GM12875 (cell line): ENCODE measurements around the gene CPN1.
"Not testable (repeated sequence)": the region's sequence is repeated elsewhere in the genome, so short reads cannot be mapped to it uniquely, and the experiment has no call there.

Experiments used
- H3K4me3 ChIP-seq: one replicate; pipeline ENCODE4 v1.5.1; 2011; ENCODE audit warnings: low read depth, low read length, control low read depth
- TF ChIP-seq, protein P1 (sequence below): IDR thresholded peaks from 2 replicates; pipeline ENCODE4 v1.5.1; 2011; ENCODE audit warnings: low read depth, mild to moderate bottlenecking, control low read depth, inconsistent platforms, low read length, moderate library complexity, borderline replicate concordance; ENCODE audit not compliant: insufficient read depth

Gene CPN1

DNA sequence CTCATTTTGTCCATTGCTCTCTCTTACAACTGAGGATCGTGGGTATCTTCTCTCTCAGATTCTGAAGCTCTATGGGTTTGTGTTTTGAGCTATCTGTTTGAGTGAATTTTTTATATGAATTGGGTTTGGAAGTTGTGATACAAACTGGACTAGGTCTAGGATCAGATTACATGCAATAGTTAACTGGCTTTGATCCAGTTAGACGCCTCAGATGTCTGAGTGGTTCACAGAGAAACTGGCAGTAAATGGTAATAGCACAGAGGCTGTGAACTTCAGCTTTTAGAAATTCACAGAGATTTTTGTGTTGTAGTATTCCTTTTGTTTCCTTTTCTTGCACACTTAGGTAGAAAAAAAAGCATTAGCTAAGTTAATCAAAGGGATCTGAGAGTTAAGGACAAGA, 59.3 kb downstream of the CPN1 start:
- no peak overlapping the region for H3K4me3 ChIP-seq
- TF ChIP-seq, protein P1, sequence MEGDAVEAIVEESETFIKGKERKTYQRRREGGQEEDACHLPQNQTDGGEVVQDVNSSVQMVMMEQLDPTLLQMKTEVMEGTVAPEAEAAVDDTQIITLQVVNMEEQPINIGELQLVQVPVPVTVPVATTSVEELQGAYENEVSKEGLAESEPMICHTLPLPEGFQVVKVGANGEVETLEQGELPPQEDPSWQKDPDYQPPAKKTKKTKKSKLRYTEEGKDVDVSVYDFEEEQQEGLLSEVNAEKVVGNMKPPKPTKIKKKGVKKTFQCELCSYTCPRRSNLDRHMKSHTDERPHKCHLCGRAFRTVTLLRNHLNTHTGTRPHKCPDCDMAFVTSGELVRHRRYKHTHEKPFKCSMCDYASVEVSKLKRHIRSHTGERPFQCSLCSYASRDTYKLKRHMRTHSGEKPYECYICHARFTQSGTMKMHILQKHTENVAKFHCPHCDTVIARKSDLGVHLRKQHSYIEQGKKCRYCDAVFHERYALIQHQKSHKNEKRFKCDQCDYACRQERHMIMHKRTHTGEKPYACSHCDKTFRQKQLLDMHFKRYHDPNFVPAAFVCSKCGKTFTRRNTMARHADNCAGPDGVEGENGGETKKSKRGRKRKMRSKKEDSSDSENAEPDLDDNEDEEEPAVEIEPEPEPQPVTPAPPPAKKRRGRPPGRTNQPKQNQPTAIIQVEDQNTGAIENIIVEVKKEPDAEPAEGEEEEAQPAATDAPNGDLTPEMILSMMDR = no peak

DNA sequence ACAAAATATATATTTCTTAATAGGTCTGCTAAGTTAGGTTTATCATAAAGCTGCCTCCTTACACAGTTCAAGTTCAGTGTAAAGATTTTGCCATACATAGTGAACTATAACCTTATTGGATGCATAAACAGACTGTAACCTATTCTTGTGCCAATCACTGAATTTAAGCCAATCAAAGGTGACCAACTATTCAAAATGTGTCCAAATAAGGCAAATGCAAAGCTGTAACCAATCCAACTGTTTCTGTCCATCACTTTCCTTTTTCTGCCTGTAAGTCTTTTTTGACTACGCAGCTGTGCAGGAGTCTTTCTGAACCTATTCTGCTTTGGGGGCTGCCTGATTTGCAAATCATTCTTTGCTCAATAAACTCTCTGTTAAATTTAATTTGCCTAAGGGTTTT, 60.3 kb downstream of the CPN1 start:
- TF ChIP-seq, protein P1 = no peak
- no peak overlapping the region for H3K4me3 ChIP-seq

DNA sequence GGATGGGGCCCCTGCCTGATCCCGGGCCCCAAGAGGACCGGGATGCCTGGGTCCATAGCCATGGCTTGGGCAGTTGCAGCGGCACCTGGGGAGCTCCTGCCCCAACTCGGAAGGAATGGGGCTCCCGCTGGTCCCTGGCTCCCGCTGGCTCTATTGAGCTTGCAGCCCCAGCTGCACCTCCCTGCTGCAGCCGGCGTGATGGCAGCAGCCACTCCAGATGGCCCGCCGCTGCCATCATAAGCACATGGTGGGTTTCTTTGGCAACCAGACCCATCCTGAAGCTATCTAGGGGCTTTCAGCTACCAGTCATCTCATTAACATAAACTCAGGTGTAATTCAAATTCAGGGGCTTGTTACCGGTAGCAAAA, 60.8 kb downstream of the CPN1 start:
- TF ChIP-seq, protein P1 = no peak
- H3K4me3 ChIP-seq = no peak overlapping the region

DNA sequence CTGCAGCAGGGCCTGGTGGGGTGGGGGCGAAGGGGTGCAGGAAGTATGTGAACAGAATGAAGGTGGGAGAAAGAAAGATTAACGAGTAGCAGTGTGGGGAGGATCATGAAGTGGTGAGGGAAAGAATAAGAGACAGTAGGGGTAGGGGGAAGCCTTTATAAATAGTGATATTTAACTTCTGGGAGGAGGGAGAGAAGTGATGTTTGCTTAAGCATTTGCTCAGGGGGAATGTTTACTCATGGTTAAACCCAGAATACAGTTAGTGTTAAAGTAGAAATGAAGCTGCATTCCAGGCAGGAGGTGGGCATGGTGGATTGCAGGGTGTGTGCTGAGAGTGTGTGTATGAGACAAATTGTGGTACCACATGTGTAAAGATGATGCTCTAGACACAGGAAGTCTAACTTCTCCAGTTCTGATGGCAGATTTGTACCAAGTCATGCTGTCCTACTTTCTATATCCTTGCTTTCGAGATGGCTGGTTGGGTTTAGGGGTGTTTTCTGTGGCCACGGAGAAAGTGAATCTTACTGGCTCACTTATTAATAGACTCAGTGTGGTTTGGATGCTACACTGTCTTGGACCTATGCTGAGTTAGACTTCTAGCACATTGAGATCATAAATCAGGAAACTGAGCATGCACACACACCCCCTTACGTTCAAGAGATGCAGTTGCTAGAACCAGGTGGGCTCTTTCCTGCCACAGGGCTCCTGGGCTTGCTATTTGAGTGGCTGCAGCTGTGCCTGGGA, 61.4 kb downstream of the CPN1 start:
- TF ChIP-seq, protein P1 = no peak
- no peak overlapping the region for H3K4me3 ChIP-seq

DNA sequence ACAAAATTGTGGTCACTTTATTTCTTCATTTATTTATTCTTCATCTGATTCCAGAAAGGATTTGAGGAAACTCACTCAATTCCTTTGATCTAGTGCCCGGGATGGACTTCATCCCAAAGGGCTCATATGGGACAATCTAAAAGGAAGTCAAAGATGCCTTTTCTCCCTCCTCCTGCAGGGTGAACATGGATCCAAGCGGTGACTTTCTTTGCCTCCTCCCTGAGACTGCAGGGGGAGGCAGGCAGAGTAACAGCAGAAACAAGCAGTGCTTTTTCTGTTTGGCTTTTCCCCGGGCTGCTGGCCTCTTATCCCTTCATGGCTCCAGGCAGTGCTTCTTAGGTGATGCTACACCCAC, 61.9 kb downstream of the CPN1 start:
- no peak overlapping the region for H3K4me3 ChIP-seq
- TF ChIP-seq, protein P1 = no peak

DNA sequence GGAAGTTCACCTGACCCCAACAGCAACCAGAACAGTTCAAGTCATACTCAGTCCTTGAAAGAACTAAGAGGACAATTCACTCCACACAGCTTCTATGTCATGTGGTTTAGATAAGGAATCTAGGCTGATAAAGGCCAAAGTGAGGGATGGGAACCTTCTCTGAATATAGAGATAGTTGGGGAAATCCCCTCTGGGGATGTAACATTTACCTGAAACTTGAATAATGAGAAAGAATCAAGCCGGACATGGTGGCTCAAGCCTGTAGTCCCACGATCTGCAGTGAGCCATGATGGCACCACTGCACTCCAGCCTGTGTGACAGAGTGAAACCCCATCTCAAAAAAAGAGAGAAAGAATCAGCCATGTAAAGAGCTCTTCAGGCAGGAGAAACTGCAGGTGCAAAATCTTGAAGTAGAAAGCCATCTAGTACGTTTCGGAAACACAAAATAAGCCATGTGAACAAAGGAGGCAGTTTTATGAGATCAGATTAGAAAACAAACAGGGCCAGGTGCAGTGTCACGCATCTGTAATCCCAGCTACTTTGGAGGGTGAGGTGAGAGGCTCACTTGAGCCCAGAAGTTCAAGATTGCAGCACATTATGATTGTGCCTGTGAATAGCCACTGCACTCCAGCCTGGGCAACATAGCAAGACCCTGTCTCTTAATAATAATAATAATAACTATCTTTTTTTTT, 67.5 kb downstream of the CPN1 start:
- H3K4me3 ChIP-seq = no peak overlapping the region
- TF ChIP-seq, protein P1 = no peak

DNA sequence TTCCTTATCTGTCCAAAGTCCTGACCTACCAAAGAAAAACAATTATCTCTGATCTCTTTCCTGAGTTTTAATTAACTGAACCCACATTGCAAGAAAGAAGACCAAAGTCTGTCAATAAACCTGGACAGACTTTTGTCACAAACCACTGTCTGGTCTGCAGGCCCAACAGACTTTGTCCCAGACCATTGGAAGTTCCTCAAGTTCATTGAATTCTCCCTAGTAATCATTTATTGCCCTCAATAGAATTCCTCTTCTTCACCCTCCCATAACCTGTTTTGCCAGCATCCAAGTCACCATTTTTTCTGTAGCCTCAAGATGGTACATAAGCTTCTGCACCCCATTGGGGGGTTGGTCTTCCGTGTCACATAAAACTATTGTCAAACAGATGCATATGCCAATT, 68.0 kb downstream of the CPN1 start:
- TF ChIP-seq, protein P1 = no peak
- H3K4me3 ChIP-seq = no peak overlapping the region

DNA sequence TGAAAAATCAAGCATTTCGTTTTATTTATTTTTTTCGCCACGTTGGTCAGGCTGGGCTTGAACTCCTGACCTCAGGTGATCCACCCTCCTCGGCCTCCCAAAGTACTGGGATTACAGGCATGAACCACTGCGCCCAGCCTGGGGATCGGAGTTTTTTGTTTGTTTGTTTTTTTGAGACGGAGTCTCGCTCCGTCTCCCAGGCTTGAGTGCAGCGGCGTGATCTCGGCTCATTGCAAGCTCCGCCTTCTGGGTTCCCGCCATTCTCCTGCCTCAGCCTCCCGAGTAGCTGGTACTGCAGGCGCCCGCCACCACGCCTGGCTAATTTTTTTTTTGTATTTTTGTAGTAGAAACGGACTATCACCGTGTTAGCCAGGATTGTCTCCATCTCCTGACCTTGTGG, 69.8 kb downstream of the CPN1 start:
- H3K4me3 ChIP-seq = not testable (repeated sequence)
